ENCODE data around the gene PRKCE.

GRCh38 chr2:45905632-45905958 lies 254.1 kb downstream of the PRKCE start:
- TF ChIP-seq CTCF (IDR thresholded peaks at IDR 0.05) (no peak), POLR2A (IDR thresholded peaks at IDR 0.05) (no peak)
